Head of caudate nucleus (tissue), 42 donors: Measurements from ENCODE around the gene POU2F3.

Source experiments
- DNase-seq, 42 donors: peaks; one replicate each; pipeline versions ENCODE4 v3.0.0 to v3.0.0-alpha.2; 2020 to 2021; ENCODE audit warnings: mixed read lengths in 7 of 42
- intact Hi-C: fragments of 100-400 bp; cut with DNase I; formaldehyde crosslinking; loops from one replicate; pipeline ENCODE4 v1.15.0; 2022

POU2F3 gene

GRCh38 chr11:120223793-120224192 is 16.1 kb upstream of the POU2F3 start:
- DNase-seq: no peak
- intact Hi-C loops: no loop called here

- DNase-seq: no peak
- intact Hi-C loops: no loop called here
These were observed 15.6 kb upstream of the POU2F3 start for GRCh38 chr11:120224361-120224760.

- peak in 1 of 42 donors; percentile 34 for DNase-seq
- intact Hi-C loops: no loop called here
These were observed 14.7 kb upstream of the POU2F3 start for GRCh38 chr11:120224972-120225909.

- no peak for DNase-seq
- intact Hi-C loops: no loop called here
These were observed 13.7 kb upstream of the POU2F3 start for GRCh38 chr11:120226242-120226641.

GRCh38 chr11:120226714-120227113 is 13.2 kb upstream of the POU2F3 start:
- intact Hi-C loops: no loop called here
- DNase-seq: no peak

- no peak for DNase-seq
These were observed 12.6 kb upstream of the POU2F3 start for GRCh38 chr11:120227228-120227852.

GRCh38 chr11:120228794-120229384 is 11.1 kb upstream of the POU2F3 start:
- no peak for DNase-seq
- intact Hi-C loops: loop anchor here (2.0 kb wide), 1 partner anchor 56 kb away; no protein-coding TSS in a partner anchor

More at GRCh38 chr11:120227228-120227852, 12.6 kb upstream of the POU2F3 start:
- intact Hi-C loops: no loop called here

GRCh38 chr11:120229451-120230424 is 10.2 kb upstream of the POU2F3 start:
- intact Hi-C loops: loop anchor here (2.0 kb wide), 1 partner anchor 57 kb away; no protein-coding TSS in a partner anchor
- peak in 29 of 42 donors; percentile 36 to 78 (median 57) for DNase-seq

- intact Hi-C loops: no loop called here
These were observed 9.4 kb upstream of the POU2F3 start for GRCh38 chr11:120230433-120231071.

GRCh38 chr11:120231963-120232362 is 8.0 kb upstream of the POU2F3 start:
- no peak for DNase-seq

More at GRCh38 chr11:120230433-120231071, 9.4 kb upstream of the POU2F3 start:
- DNase-seq: no peak

GRCh38 chr11:120233207-120233803 is 6.6 kb upstream of the POU2F3 start:
- intact Hi-C loops: no loop called here
- no peak for DNase-seq

More at GRCh38 chr11:120231963-120232362, 8.0 kb upstream of the POU2F3 start:
- intact Hi-C loops: no loop called here

GRCh38 chr11:120235024-120235628 is 4.8 kb upstream of the POU2F3 start:
- DNase-seq: peak in 36 of 42 donors; percentile 42 to 77 (median 60)

GRCh38 chr11:120236169-120237107 is 3.5 kb upstream of the POU2F3 start:
- no peak for DNase-seq
- intact Hi-C loops: loop anchor here (5.0 kb wide), 1 partner anchor 66 kb away; no protein-coding TSS in a partner anchor

More at GRCh38 chr11:120235024-120235628, 4.8 kb upstream of the POU2F3 start:
- intact Hi-C loops: loop anchor here (5.0 kb wide), 1 partner anchor 67 kb away; no protein-coding TSS in a partner anchor

GRCh38 chr11:120238968-120239620 is 846 bp upstream of the POU2F3 start:
- intact Hi-C loops: loop anchor here (5.0 kb wide), 1 partner anchor 63 kb away; no protein-coding TSS in a partner anchor
- no peak for DNase-seq

GRCh38 chr11:120240866-120241265 is 926 bp downstream of the POU2F3 start:
- intact Hi-C loops: no loop called here
- DNase-seq: no peak
